ENCODE results near the gene DNAH8.
"Not testable (repeated sequence)": the region's sequence is repeated elsewhere in the genome, so short reads cannot be mapped to it uniquely, and the experiment has no call there.

The DNAH8 gene

DNA sequence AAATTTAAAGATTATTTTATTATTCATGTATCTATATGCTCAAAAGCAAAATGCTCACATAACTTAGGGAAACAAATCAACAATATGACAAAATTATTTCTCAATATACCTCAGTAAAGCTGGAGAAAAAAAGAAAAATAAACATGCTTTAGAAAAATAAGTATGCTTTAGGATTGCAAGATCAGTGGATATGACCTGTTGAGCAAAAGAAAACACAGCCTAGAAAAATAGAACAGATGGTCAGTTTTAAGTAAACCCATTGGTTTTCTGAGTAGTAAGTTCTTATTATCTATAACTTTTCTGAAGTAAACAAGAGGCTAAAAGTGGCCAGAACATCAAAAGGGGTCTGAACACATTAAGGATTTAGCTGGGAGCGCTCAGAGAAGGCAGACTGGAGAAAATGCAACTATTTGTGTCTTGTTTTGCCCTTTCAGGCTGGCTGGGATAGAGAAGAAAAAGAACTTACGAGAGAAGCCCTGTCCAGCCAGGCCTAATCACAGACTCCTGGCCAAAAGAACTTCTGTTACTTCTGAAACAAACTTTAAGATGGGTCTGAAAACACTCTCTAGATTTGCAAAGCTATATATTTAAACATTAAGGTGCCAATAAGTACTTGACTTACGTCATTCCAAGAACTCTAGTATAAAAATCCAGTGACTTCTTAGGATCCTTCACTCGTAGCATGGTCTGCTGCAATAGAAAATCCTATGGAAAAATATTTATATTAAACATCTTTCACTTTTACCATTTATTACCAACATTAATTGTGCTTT lies 28.7 kb upstream of the DNAH8 start:
- no peak overlapping the region for H3K9ac ChIP-seq (ENCODE audit: low read length in 2 of 2)

DNA sequence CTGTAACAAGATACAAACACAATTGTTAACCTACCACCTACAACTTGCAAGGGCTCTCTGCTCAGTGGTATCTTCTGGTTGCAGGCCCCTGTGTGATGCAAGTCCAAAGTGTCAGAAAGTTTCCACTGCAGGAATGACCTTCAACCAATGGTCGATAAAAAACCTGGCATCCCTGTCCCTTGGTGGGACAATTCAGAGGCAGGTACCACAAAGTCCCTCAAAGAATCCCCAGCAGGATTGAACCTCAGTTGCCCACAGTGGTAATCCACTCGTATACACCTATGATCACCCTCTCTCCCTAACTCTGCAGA lies 28.1 kb upstream of the DNAH8 start:
- Histone ChIP-seq H3K27me3 (ENCODE audit: control insufficient read depth in 1 of 2, insufficient read depth in 2 of 2, low read length in 2 of 2) (no peaks in the 10 kb centered on the region), H3K9me3 (ENCODE audit: control insufficient read depth in 2 of 2, low read length in 2 of 2) (no peaks in the 10 kb centered on the region), H3K27ac (ENCODE audit: low read length) (no peak overlapping the region), H3K36me3 (ENCODE audit: control insufficient read depth in 2 of 2, insufficient read depth in 2 of 2, low read length in 2 of 2) (peaks cover under 1 to 9% of the 10 kb centered on the region in 2 donors), H3K9ac (ENCODE audit: low read length in 2 of 2) (no peak overlapping the region), H3K4me3 (ENCODE audit: low read length in 2 of 2) (no peak overlapping the region), H3K4me1 (ENCODE audit: control insufficient read depth, insufficient read depth, low read length) (no peaks in the 10 kb centered on the region)

More for the DNA sequence above, 28.7 kb upstream of the DNAH8 start:
- H3K9me3 ChIP-seq (ENCODE audit: control insufficient read depth in 2 of 2, low read length in 2 of 2) = no peaks in the 10 kb centered on the region
- H3K4me1 ChIP-seq (ENCODE audit: control insufficient read depth, insufficient read depth, low read length) = no peaks in the 10 kb centered on the region
- peaks cover 4 to 13% of the 10 kb centered on the region in 2 donors for H3K36me3 ChIP-seq (ENCODE audit: control insufficient read depth in 2 of 2, insufficient read depth in 2 of 2, low read length in 2 of 2)
- H3K27ac ChIP-seq (ENCODE audit: low read length) = no peak overlapping the region
- no peak overlapping the region for H3K4me3 ChIP-seq (ENCODE audit: low read length in 2 of 2)
- H3K27me3 ChIP-seq (ENCODE audit: control insufficient read depth in 1 of 2, insufficient read depth in 2 of 2, low read length in 2 of 2) = no peaks in the 10 kb centered on the region

DNA sequence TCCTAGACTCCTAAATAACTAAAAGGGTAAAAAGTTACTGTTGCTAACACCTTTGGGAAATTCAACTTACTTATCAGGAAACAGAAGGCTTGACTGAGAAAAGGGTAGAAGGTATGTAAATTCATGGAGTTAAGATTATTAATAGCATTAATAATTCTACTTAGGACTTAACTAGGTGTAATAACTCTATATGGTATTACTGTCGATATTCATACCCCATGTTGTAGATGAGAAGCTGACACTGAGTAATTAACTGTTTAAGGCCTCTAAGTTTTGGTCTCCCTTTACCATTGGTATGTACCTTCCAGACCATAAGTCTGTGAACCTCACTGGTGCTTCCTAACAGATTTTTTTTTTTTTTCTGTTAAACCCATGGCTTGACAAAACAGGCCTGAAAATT lies 27.6 kb upstream of the DNAH8 start:
- Histone ChIP-seq H3K27me3 (ENCODE audit: control insufficient read depth in 1 of 2, insufficient read depth in 2 of 2, low read length in 2 of 2) (no peaks in the 10 kb centered on the region), H3K27ac (ENCODE audit: low read length) (no peak overlapping the region), H3K9ac (ENCODE audit: low read length in 2 of 2) (no peak overlapping the region), H3K9me3 (ENCODE audit: control insufficient read depth in 2 of 2, low read length in 2 of 2) (no peaks in the 10 kb centered on the region), H3K36me3 (ENCODE audit: control insufficient read depth in 2 of 2, insufficient read depth in 2 of 2, low read length in 2 of 2) (peaks cover 0 to 8% of the 10 kb centered on the region in 2 donors), H3K4me1 (ENCODE audit: control insufficient read depth, insufficient read depth, low read length) (no peaks in the 10 kb centered on the region), H3K4me3 (ENCODE audit: low read length in 2 of 2) (no peak overlapping the region)

DNA sequence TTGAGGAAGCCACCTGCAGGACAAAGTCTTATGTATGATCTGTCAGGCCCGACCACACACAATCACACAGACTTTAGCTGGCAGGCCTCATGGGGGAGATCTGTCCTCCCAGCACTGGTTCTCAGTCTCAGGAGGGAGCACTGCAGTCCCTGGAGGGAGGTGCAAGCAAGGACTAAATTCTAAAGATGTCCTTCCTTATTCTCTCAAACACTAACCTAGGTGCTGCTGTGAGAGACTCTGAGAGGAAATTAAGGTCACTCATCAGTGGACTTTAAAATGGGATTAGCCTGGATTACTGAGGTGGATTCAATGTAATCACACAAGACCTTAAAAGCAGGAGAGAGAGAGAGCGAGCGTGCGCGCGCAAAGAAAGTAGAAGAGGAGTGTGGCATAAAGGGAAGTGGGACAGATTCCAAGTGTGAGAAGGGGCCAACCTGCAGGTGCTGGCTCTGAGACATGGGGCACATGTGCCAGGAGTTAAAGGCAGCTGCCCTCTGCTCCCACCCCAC lies 26.5 kb upstream of the DNAH8 start:
- H3K4me1 ChIP-seq (ENCODE audit: control insufficient read depth, insufficient read depth, low read length) = no peaks in the 10 kb centered on the region
- no peak overlapping the region for H3K27ac ChIP-seq (ENCODE audit: low read length)
- no peaks in the 10 kb centered on the region for H3K27me3 ChIP-seq (ENCODE audit: control insufficient read depth in 1 of 2, insufficient read depth in 2 of 2, low read length in 2 of 2)
- peaks cover 0 to 2% of the 10 kb centered on the region in 2 donors for H3K36me3 ChIP-seq (ENCODE audit: control insufficient read depth in 2 of 2, insufficient read depth in 2 of 2, low read length in 2 of 2)
- H3K9me3 ChIP-seq (ENCODE audit: control insufficient read depth in 2 of 2, low read length in 2 of 2) = no peaks in the 10 kb centered on the region
- H3K9ac ChIP-seq (ENCODE audit: low read length in 2 of 2) = no peak overlapping the region
- H3K4me3 ChIP-seq (ENCODE audit: low read length in 2 of 2) = no peak overlapping the region

DNA sequence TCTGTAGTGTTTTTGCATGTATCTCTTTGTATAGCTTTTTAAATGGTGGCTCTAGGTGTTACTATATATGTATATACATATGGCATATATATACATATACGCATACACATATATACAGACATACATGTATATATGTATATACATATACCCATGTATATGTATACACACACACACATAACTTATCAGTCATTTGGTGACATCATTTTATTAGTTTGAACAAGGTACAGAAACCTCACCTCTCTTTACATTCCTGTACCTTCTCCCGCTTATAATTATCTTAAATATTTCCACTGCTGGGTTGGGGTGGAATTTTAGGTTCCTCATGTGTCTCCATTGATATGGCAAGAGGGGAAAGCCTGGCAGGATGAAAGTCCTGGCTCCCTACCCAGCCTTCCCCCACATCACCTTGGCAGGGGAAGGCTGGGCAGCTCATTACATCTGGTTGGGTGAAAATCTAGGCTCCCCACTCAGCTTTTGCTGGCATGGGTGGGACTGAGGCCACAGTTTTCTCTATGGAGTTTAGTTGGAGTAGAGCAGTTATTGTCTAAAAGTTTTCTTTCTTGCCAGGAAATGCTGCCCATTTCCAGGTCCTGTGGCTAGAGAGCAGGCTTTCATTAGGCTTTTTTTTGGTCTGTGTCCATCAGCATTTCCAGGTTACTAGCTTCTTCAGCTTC lies 19.7 kb upstream of the DNAH8 start:
- no peak overlapping the region for H3K27ac ChIP-seq (ENCODE audit: low read length)
- peaks cover 0 to 3% of the 10 kb centered on the region in 2 donors for H3K9me3 ChIP-seq (ENCODE audit: control insufficient read depth in 2 of 2, low read length in 2 of 2)
- H3K36me3 ChIP-seq (ENCODE audit: control insufficient read depth in 2 of 2, insufficient read depth in 2 of 2, low read length in 2 of 2) = peaks cover 0 to 2% of the 10 kb centered on the region in 2 donors
- H3K9ac ChIP-seq (ENCODE audit: low read length in 2 of 2) = no peak overlapping the region
- H3K4me3 ChIP-seq (ENCODE audit: low read length in 2 of 2) = no peak overlapping the region
- H3K4me1 ChIP-seq (ENCODE audit: control insufficient read depth, insufficient read depth, low read length) = no peaks in the 10 kb centered on the region
- no peaks in the 10 kb centered on the region for H3K27me3 ChIP-seq (ENCODE audit: control insufficient read depth in 1 of 2, insufficient read depth in 2 of 2, low read length in 2 of 2)

DNA sequence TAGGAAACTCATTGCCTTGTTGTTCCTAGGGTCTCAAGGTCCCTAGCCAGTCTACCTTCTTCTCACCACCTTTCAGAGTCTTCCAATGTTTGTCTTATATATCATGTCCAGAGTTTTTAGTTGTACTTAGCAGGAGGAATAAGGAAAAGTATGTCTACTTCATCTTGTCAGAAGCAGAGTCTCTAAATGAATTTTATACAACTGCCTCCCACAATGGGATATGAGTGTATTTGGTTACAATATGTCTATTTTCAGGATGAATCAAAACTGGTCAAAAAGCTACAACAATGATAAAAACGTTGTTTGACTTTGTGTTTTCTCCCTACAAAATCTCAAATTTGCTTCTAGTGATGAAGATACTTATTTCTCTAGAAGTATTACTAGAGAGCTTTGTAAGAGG lies 19.2 kb upstream of the DNAH8 start:
- Histone ChIP-seq H3K36me3 (ENCODE audit: control insufficient read depth in 2 of 2, insufficient read depth in 2 of 2, low read length in 2 of 2) (peaks cover 0 to 2% of the 10 kb centered on the region in 2 donors), H3K27me3 (ENCODE audit: control insufficient read depth in 1 of 2, insufficient read depth in 2 of 2, low read length in 2 of 2) (no peaks in the 10 kb centered on the region), H3K9ac (ENCODE audit: low read length in 2 of 2) (no peak overlapping the region), H3K4me1 (ENCODE audit: control insufficient read depth, insufficient read depth, low read length) (no peaks in the 10 kb centered on the region), H3K9me3 (ENCODE audit: control insufficient read depth in 2 of 2, low read length in 2 of 2) (peaks cover 0 to 4% of the 10 kb centered on the region in 2 donors), H3K27ac (ENCODE audit: low read length) (no peak overlapping the region), H3K4me3 (ENCODE audit: low read length in 2 of 2) (no peak overlapping the region)

DNA sequence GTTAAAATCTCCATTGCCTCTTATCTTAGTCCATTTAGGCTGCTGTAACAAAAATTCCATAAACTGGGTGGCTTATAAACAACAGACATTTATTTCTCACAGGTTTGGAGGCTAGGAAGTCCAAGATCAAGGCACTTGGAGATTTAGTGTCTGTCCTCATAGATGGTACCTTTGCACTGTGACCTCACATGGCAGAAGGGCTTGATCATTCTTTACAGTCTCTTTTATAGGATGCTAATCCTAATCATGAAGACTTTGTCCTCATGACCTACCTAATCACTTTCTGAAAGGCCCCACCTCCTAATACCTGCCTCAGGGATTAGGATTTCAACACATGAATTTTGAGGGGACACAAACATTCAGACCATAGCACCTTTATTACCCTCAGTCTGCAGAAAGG lies 18.8 kb upstream of the DNAH8 start:
- Histone ChIP-seq H3K27ac (ENCODE audit: low read length) (no peak overlapping the region), H3K9ac (ENCODE audit: low read length in 2 of 2) (no peak overlapping the region), H3K27me3 (ENCODE audit: control insufficient read depth in 1 of 2, insufficient read depth in 2 of 2, low read length in 2 of 2) (no peaks in the 10 kb centered on the region), H3K36me3 (ENCODE audit: control insufficient read depth in 2 of 2, insufficient read depth in 2 of 2, low read length in 2 of 2) (peaks cover 0 to 2% of the 10 kb centered on the region in 2 donors), H3K9me3 (ENCODE audit: control insufficient read depth in 2 of 2, low read length in 2 of 2) (peaks cover 0 to 4% of the 10 kb centered on the region in 2 donors), H3K4me3 (ENCODE audit: low read length in 2 of 2) (no peak overlapping the region), H3K4me1 (ENCODE audit: control insufficient read depth, insufficient read depth, low read length) (no peaks in the 10 kb centered on the region)

DNA sequence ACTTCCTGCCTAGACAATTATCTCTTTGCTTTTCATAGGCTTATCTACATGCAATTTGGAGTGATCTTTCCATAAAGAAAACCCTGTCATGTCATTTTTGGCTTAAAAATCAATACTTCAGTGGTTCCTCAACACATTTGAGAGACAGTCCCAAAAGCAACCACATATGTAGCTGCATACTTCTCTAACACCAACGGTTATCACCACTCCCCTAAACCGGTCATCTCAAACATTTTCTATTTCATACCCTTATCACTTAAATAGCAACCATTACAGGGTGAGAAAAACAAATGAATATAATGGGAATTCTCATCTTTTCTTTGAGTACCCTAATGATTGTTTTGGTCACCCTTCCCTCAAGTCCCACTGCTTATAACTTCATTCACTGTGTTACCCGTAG lies 17.3 kb upstream of the DNAH8 start:
- Histone ChIP-seq H3K27me3 (ENCODE audit: control insufficient read depth in 1 of 2, insufficient read depth in 2 of 2, low read length in 2 of 2) (no peaks in the 10 kb centered on the region), H3K9me3 (ENCODE audit: control insufficient read depth in 2 of 2, low read length in 2 of 2) (peaks cover 0 to 4% of the 10 kb centered on the region in 2 donors), H3K4me1 (ENCODE audit: control insufficient read depth, insufficient read depth, low read length) (no peaks in the 10 kb centered on the region), H3K36me3 (ENCODE audit: control insufficient read depth in 2 of 2, insufficient read depth in 2 of 2, low read length in 2 of 2) (peaks cover 0 to 2% of the 10 kb centered on the region in 2 donors), H3K4me3 (ENCODE audit: low read length in 2 of 2) (no peak overlapping the region), H3K9ac (ENCODE audit: low read length in 2 of 2) (no peak overlapping the region), H3K27ac (ENCODE audit: low read length) (no peak overlapping the region)

DNA sequence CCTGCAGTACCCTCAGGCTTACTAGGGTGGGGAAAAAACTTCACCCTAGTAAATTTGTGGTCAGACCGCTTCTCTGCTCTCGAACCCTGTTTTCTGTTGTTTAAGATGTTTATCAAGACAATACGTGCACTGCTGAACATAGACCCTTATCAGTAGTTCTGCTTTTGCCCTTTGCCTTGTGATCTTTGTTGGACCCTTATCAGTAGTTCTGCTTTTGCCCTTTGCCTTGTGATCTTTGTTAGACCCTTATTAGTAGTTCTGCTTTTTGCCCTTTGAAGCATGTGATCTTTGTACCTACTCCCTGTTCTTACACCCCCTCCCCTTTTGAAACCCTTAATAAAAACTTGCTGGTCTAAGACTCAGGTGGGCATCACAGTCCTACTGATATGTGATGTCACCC lies 15.4 kb upstream of the DNAH8 start:
- H3K4me1 ChIP-seq (ENCODE audit: control insufficient read depth, insufficient read depth, low read length); H3K27ac ChIP-seq (ENCODE audit: low read length); H3K4me3 ChIP-seq (ENCODE audit: low read length in 2 of 2); H3K9ac ChIP-seq (ENCODE audit: low read length in 2 of 2); H3K36me3 ChIP-seq (ENCODE audit: control insufficient read depth in 2 of 2, insufficient read depth in 2 of 2, low read length in 2 of 2); H3K27me3 ChIP-seq (ENCODE audit: control insufficient read depth in 1 of 2, insufficient read depth in 2 of 2, low read length in 2 of 2); H3K9me3 ChIP-seq (ENCODE audit: control insufficient read depth in 2 of 2, low read length in 2 of 2): not testable (repeated sequence)

DNA sequence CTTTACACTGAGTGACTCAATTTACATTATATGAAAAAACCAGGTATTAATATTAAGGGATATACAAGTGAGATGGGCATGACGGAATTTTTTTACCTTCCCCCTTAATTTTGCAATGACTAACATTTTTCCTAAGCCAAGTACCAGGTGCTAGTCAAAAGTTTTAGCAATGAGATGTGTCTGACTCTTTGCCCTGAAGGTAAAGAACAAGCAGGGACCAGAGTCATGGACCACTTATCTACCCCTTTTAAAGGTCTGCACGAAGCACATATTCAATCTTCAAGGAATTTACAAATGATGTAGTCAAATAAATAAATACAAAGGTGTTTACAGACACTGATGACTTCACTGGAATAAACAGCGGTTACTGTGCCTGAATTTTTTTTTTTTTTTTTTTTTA lies 13.6 kb upstream of the DNAH8 start:
- no peaks in the 10 kb centered on the region for H3K27me3 ChIP-seq (ENCODE audit: control insufficient read depth in 1 of 2, insufficient read depth in 2 of 2, low read length in 2 of 2)
- no peak overlapping the region for H3K4me3 ChIP-seq (ENCODE audit: low read length in 2 of 2)
- H3K36me3 ChIP-seq (ENCODE audit: control insufficient read depth in 2 of 2, insufficient read depth in 2 of 2, low read length in 2 of 2) = peaks cover 0 to 2% of the 10 kb centered on the region in 2 donors
- H3K27ac ChIP-seq (ENCODE audit: low read length) = no peak overlapping the region
- H3K4me1 ChIP-seq (ENCODE audit: control insufficient read depth, insufficient read depth, low read length) = no peaks in the 10 kb centered on the region
- no peak overlapping the region for H3K9ac ChIP-seq (ENCODE audit: low read length in 2 of 2)
- H3K9me3 ChIP-seq (ENCODE audit: control insufficient read depth in 2 of 2, low read length in 2 of 2) = peaks cover 0 to 4% of the 10 kb centered on the region in 2 donors

All from stomach smooth muscle (tissue), 2 donors.